Hepatocyte (in vitro differentiated cells): ENCODE results near the gene COX6B1. TPM values are rescaled to one million over a fixed set of nuclear protein-coding genes. Genes with fewer than 3 reads are reported as not detected.

ENCODE experiments used
- DNase-seq: peaks from one replicate; pipeline ENCODE4 v3.0.0-alpha.2; 2016; ENCODE audit warnings: low spot score
- H2AFZ ChIP-seq: fragments of 200-600 bp; sonication (generic); 2 replicates; pipeline ENCODE4 v1.6.0; 2016; ENCODE audit warnings: antibody characterized with exemption, mild to moderate bottlenecking
- H3K27ac ChIP-seq: fragments of 200-600 bp; sonication (generic); 2 replicates; pipeline ENCODE4 v1.5.1; 2016; ENCODE audit warnings: mild to moderate bottlenecking
- H3K27me3 ChIP-seq: fragments of 200-600 bp; sonication (generic); 2 replicates; pipeline ENCODE4 v1.6.1; 2016
- H3K36me3 ChIP-seq: fragments of 200-600 bp; sonication (generic); replicated peaks from 2 replicates; pipeline ENCODE4 v1.5.1; 2016; ENCODE audit warnings: low read depth; ENCODE audit not compliant: insufficient read depth
- H3K4me1 ChIP-seq: fragments of 200-600 bp; sonication (generic); 2 replicates; pipeline ENCODE4 v1.5.1; 2016; ENCODE audit warnings: mild to moderate bottlenecking, moderate library complexity; ENCODE audit not compliant: insufficient read depth
- H3K4me2 ChIP-seq: fragments of 200-600 bp; sonication (generic); 2 replicates; pipeline ENCODE4 v1.6.0; 2016
- H3K4me3 ChIP-seq: fragments of 200-600 bp; sonication (generic); 2 replicates; pipeline ENCODE4 v1.5.1; 2016; ENCODE audit warnings: mild to moderate bottlenecking
- H3K79me2 ChIP-seq: fragments of 200-600 bp; sonication (generic); 2 replicates; pipeline ENCODE4 v1.6.0; 2017; ENCODE audit warnings: mild to moderate bottlenecking
- H3K9me2 ChIP-seq: fragments of 200-600 bp; sonication (generic); replicated peaks from 2 replicates; pipeline ENCODE4 v1.6.0; 2017; ENCODE audit warnings: mild to moderate bottlenecking; ENCODE audit not compliant: insufficient read depth
- H3K9me3 ChIP-seq: fragments of 200-600 bp; sonication (generic); 2 replicates; pipeline ENCODE4 v1.5.1; 2016; ENCODE audit warnings: low read depth, mild to moderate bottlenecking
- H4K20me1 ChIP-seq: fragments of 200-600 bp; sonication (generic); 2 replicates; pipeline ENCODE4 v1.6.0; 2016; ENCODE audit warnings: mild to moderate bottlenecking; ENCODE audit not compliant: insufficient read depth, poor library complexity, severe bottlenecking
- CTCF ChIP-seq: fragments of 200-600 bp; sonication (generic); IDR thresholded peaks from 2 replicates; pipeline ENCODE4 v1.5.1; 2016; ENCODE audit warnings: antibody characterized with exemption, mild to moderate bottlenecking; ENCODE audit not compliant: poor library complexity
- EZH2 ChIP-seq: fragments of 200-600 bp; sonication (generic); IDR thresholded peaks from 2 replicates; pipeline ENCODE4 v1.6.1; 2016; ENCODE audit warnings: antibody characterized with exemption, mild to moderate bottlenecking, borderline replicate concordance
- EZH2phosphoT487 ChIP-seq: fragments of 200-600 bp; sonication (generic); IDR thresholded peaks from one replicate; pipeline ENCODE4 v1.6.1; 2018; ENCODE audit warnings: antibody characterized with exemption, mild to moderate bottlenecking, low read depth, moderate library complexity; ENCODE audit not compliant: unreplicated experiment, severe bottlenecking
- WGBS: methylation state at CpG from one replicate; pipeline ENCODE4 v1.1.6; 2016; ENCODE audit warnings: low lambda C conversion rate; ENCODE audit errors: missing lambda C conversion rate; 5-methylcytosine and 5-hydroxymethylcytosine counted together
- polyA plus RNA-seq: library from polyadenylated mRNA; unstranded; fragments of >200 nt; fragmentation: Nextera tagmentation; extraction: Ambion mirVana; gene quantifications from 2 replicates; pipeline ENCODE4 v1.2.1, GENCODE V29; 2016
- total RNA-seq: library from RNA; depleted of rRNA; stranded (reverse); fragments of >200 nt; gene quantifications from 2 replicates; pipeline ENCODE4 v1.2.3, GENCODE V29; 2014

Gene COX6B1
- total and polyA plus RNA-seq, 2 experiments from 2014 or later: 586 to 692 TPM

- DNase-seq: no peak
- Histone ChIP-seq H3K9me2 (no peaks in the 10 kb centered on the region), H3K4me1 (peaks cover 7% of the 10 kb centered on the region), H3K4me3 (no peak overlapping the region), H4K20me1 (no peaks in the 10 kb centered on the region), H3K4me2 (no peak overlapping the region), H3K36me3 (no peaks in the 10 kb centered on the region), H3K27me3 (no peaks in the 10 kb centered on the region), H2AFZ (no peak overlapping the region), H3K79me2 (peaks cover 12% of the 10 kb centered on the region), H3K9me3 (no peaks in the 10 kb centered on the region), H3K27ac (no peak overlapping the region)
- TF ChIP-seq CTCF: no peak
- no peak for TF ChIP-seq EZH2
- no peak for TF ChIP-seq EZH2phosphoT487
- 99% methylated on average over 25 of the region's 29 CpGs for WGBS
Observed at GRCh38 chr19:35633727-35634440, 14.2 kb upstream of the COX6B1 start.

DNA sequence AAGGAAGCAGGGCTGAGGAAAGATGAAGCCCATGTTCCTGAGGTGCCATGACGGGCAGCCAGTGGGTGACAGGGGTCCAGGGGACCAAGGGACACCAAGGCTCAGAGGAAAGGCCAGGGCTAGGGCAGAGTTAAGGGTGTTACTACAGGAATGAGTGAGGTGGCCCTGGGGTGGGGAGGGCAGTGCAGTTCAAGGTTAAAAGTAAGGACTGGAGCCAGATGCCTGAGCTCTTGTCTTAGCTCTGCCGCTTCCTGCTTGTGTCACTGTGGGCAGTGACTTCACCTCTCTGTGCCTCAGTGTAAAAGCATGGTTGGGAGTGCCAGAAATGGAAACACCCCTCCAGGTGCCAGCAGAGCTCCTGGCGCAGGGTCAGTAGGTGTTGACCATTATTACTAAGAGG lies 11.5 kb upstream of the COX6B1 start:
- Histone ChIP-seq H3K9me3 (no peaks in the 10 kb centered on the region), H4K20me1 (no peaks in the 10 kb centered on the region), H3K36me3 (no peaks in the 10 kb centered on the region), H3K4me1 (no peaks in the 10 kb centered on the region), H3K4me3 (no peak overlapping the region), H2AFZ (no peak overlapping the region), H3K4me2 (no peak overlapping the region), H3K27me3 (no peaks in the 10 kb centered on the region), H3K79me2 (no peaks in the 10 kb centered on the region), H3K27ac (no peak overlapping the region), H3K9me2 (no peaks in the 10 kb centered on the region)
- 96% methylated on average over 3 of the region's 3 CpGs for WGBS
- no peak for TF ChIP-seq EZH2
- DNase-seq: no peak

DNA sequence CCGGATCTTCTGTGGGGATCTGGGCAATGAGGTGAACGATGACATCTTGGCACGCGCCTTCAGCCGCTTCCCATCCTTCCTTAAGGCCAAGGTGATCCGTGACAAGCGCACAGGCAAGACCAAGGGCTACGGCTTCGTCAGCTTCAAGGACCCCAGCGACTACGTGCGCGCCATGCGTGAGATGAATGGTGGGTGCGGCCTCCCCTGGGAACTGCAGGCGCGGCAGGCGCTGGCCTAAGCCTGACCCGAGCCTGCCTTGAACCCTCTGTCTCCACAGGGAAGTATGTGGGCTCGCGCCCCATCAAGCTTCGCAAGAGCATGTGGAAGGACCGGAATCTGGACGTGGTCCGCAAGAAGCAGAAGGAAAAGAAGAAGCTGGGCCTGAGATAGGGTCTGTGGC lies 11.0 kb upstream of the COX6B1 start:
- TF ChIP-seq EZH2 (no peak), EZH2phosphoT487 (no peak), CTCF (no peak)
- Histone ChIP-seq H3K4me1 (no peaks in the 10 kb centered on the region), H3K4me3 (no peak overlapping the region), H2AFZ (no peak overlapping the region), H3K79me2 (no peaks in the 10 kb centered on the region), H3K9me2 (no peaks in the 10 kb centered on the region), H3K9me3 (no peaks in the 10 kb centered on the region), H3K36me3 (no peaks in the 10 kb centered on the region), H3K4me2 (no peak overlapping the region), H3K27ac (no peak overlapping the region), H3K27me3 (no peaks in the 10 kb centered on the region), H4K20me1 (no peaks in the 10 kb centered on the region)
- DNase-seq: peak; percentile 3
- 97% methylated on average over 25 of the region's 25 CpGs for WGBS

GRCh38 chr19:35639321-35639639 lies 8.8 kb upstream of the COX6B1 start:
- no peak for DNase-seq
- no peak overlapping the region for H3K4me2 ChIP-seq
- H3K27me3 ChIP-seq: no peaks in the 10 kb centered on the region
- no peaks in the 10 kb centered on the region for H3K36me3 ChIP-seq
- no peaks in the 10 kb centered on the region for H3K79me2 ChIP-seq
- H3K4me1 ChIP-seq: peaks cover 8% of the 10 kb centered on the region
- no peak overlapping the region for H2AFZ ChIP-seq
- TF ChIP-seq EZH2phosphoT487: no peak
- TF ChIP-seq CTCF: no peak
- no peak for TF ChIP-seq EZH2
- H3K27ac ChIP-seq: no peak overlapping the region
- H3K4me3 ChIP-seq: no peak overlapping the region
- WGBS: 65% methylated on average over 6 of the region's 6 CpGs
- no peaks in the 10 kb centered on the region for H3K9me3 ChIP-seq
- no peaks in the 10 kb centered on the region for H4K20me1 ChIP-seq
- H3K9me2 ChIP-seq: no peaks in the 10 kb centered on the region
